Measurements from ENCODE around the gene CAND2.

- TF ChIP-seq POLR2AphosphoS5 (IDR thresholded peaks at IDR 0.05; ENCODE audit: low read depth, low read length) = 0 out of 2 replicates have a peak, but pooled peaks have one; percentile 3
- no peak for TF ChIP-seq POLR2A (IDR thresholded peaks at IDR 0.05; ENCODE audit: low read depth, low read length)
These were observed 42.9 kb downstream of the CAND2 start for GRCh38 chr3:12839156-12839946.
